ENCODE data around the gene CTRL. TPM values are rescaled to one million over a fixed set of nuclear protein-coding genes. Genes with fewer than 3 reads are reported as not detected.

CTRL gene
- total RNA-seq, 1 donor from 2014 or later: 1.4 TPM

DNA sequence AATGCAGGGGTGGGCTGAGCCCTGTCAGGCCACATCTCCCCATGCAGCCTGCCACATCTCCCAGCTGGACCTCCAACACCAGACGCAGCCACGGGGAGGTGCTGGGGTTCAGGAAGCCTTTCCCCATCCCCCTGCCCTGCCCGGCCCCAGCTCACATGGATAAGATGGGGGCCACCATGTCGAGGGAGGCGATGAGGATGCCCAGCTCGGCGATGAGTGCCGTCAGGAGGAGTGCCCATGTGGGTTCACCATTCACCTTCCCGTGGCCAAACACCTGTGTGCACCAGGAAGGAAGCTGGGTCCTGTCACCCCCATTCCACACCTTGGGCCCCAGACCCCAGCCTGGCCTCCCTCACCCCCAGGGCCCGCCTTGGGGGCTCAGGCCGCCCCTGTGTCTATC is 18.0 kb upstream of the CTRL start:
- no peaks in the 10 kb centered on the region for H3K27me3 Mint-ChIP-seq
- TF ChIP-seq, protein P1, sequence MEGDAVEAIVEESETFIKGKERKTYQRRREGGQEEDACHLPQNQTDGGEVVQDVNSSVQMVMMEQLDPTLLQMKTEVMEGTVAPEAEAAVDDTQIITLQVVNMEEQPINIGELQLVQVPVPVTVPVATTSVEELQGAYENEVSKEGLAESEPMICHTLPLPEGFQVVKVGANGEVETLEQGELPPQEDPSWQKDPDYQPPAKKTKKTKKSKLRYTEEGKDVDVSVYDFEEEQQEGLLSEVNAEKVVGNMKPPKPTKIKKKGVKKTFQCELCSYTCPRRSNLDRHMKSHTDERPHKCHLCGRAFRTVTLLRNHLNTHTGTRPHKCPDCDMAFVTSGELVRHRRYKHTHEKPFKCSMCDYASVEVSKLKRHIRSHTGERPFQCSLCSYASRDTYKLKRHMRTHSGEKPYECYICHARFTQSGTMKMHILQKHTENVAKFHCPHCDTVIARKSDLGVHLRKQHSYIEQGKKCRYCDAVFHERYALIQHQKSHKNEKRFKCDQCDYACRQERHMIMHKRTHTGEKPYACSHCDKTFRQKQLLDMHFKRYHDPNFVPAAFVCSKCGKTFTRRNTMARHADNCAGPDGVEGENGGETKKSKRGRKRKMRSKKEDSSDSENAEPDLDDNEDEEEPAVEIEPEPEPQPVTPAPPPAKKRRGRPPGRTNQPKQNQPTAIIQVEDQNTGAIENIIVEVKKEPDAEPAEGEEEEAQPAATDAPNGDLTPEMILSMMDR (conservative IDR thresholded peaks at IDR 0.05): no peak
- H3K4me1 Mint-ChIP-seq (ENCODE audit: unreplicated experiment): no peaks in the 10 kb centered on the region
- no peaks in the 10 kb centered on the region for H3K36me3 Mint-ChIP-seq
- H3K27ac Mint-ChIP-seq: no peak overlapping the region
- H3K9me3 Mint-ChIP-seq: no peaks in the 10 kb centered on the region
- H3K4me3 Mint-ChIP-seq: no peak overlapping the region
- DNase-seq (ENCODE audit: extremely low spot score, unreplicated experiment): no peak

DNA sequence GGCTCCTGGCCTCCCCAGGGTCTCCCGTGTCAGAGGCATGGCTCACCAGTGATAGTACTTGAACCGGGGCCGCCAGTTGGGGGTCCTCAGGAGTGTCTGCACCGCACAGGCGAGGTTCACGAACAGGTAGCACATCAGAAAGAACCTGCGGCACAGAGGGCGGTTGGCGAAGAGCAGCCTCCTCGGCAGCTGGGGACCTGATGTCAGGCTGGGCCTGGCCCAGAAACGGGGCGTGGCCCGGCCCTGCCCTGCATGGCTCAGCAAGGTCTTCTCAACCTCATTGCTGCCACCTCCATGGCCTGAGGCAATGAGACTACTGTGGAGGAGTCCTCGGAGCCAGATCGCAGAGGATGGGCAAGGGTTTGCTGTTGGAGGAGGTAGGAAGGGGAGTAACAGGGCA is 16.4 kb upstream of the CTRL start:
- Mint-ChIP-seq H3K4me3 (no peak overlapping the region), H3K4me1 (ENCODE audit: unreplicated experiment) (no peaks in the 10 kb centered on the region), H3K36me3 (no peaks in the 10 kb centered on the region), H3K27me3 (no peaks in the 10 kb centered on the region), H3K27ac (no peak overlapping the region), H3K9me3 (no peaks in the 10 kb centered on the region)
- TF ChIP-seq, protein P1 (conservative IDR thresholded peaks at IDR 0.05): no peak
- DNase-seq (ENCODE audit: extremely low spot score, unreplicated experiment): no peak

DNA sequence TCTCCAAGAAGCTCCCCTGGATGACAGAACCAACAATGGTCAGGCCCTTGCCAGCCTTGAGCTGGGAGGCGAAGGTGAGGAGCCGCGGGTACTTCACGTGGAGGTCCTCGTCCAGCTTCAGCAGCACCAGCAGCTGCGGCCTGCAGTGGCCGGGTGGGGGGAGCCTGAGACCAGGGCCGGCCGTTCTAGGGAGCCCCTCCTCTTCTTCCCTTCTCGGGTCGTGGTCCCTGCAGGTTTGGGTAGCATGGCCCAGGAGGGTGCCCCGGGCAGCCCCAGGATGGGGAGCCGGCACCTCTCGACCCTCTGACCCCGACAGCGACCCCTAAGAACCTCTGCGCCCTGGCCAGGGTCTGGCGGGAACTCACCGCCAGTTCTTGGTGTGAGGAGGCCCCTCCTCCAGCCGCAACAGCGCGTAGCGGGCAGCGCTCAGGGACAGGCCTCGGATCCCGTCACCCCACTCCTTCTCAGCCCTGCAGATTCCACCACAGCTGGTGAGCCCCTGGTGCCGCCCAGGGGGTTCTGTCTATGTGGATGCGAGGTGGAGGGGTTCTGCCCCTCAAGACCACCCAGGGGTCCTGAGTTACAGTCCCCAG is 15.4 kb upstream of the CTRL start:
- no peaks in the 10 kb centered on the region for H3K27me3 Mint-ChIP-seq
- no peaks in the 10 kb centered on the region for H3K36me3 Mint-ChIP-seq
- DNase-seq (ENCODE audit: extremely low spot score, unreplicated experiment): no peak
- H3K4me3 Mint-ChIP-seq: no peak overlapping the region
- no peaks in the 10 kb centered on the region for H3K9me3 Mint-ChIP-seq
- H3K4me1 Mint-ChIP-seq (ENCODE audit: unreplicated experiment): peaks cover 3% of the 10 kb centered on the region
- TF ChIP-seq, protein P1 (conservative IDR thresholded peaks at IDR 0.05): no peak
- H3K27ac Mint-ChIP-seq: no peak overlapping the region

DNA sequence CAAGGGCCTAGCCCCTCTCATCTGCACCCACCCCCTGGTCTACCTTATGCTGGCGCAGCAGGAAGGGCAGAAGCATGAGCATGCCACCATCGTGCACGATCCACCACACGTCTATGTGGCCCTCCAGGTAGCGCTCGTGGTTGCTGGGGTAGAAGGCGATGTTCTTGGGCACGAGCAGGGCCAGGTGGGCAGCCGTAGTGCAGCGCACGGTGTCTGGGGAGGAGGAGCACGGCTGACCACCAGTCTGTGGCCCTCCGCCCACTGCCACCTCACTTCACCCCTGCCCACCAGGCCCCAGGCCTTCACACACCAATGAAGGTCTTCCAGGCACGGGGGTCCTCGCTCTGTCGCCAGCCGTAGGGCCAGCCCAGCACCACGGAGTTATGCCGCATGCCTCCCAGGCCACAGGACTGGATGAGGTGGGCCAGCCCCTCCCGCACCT is 14.5 kb upstream of the CTRL start:
- H3K9me3 Mint-ChIP-seq: no peaks in the 10 kb centered on the region
- no peak for DNase-seq (ENCODE audit: extremely low spot score, unreplicated experiment)
- H3K36me3 Mint-ChIP-seq: no peaks in the 10 kb centered on the region
- TF ChIP-seq, protein P1 (conservative IDR thresholded peaks at IDR 0.05): no peak
- H3K4me1 Mint-ChIP-seq (ENCODE audit: unreplicated experiment): peaks cover 3% of the 10 kb centered on the region
- H3K27ac Mint-ChIP-seq: no peak overlapping the region
- no peak overlapping the region for H3K4me3 Mint-ChIP-seq
- no peaks in the 10 kb centered on the region for H3K27me3 Mint-ChIP-seq

DNA sequence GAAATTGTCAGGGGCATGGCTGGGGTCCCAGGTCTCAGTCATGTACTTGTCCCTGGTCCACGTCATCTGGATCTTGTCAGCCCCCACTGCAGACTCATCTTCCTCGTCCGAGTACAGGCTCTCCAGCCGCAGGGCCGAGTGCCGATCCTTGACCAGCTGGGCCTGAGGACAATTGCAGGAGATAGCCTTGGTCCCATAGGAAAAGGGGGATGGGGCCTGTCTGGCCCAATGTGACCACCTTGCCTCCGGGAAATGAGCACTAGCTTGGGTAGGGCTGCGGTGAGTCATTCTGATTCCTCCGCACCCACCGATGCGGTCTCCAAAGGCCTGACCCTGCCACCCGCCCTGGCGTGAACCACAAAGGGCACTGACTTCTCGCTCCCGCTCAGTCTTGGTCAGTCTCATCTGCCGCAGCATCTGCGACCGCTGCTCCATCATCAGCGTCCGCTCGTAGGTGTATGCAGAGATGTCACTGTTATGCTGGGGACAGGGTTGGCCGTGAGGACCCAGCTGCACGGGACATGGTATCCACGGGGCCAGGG is 13.8 kb upstream of the CTRL start:
- Mint-ChIP-seq H3K9me3 (no peaks in the 10 kb centered on the region), H3K27ac (no peak overlapping the region), H3K36me3 (no peaks in the 10 kb centered on the region), H3K4me3 (no peak overlapping the region), H3K4me1 (ENCODE audit: unreplicated experiment) (peaks cover 3% of the 10 kb centered on the region), H3K27me3 (no peaks in the 10 kb centered on the region)
- TF ChIP-seq, protein P1 (conservative IDR thresholded peaks at IDR 0.05): no peak
- no peak for DNase-seq (ENCODE audit: extremely low spot score, unreplicated experiment)
